AML-193 (cell line): ENCODE results near the gene SNAPC1.
"Not testable (repeated sequence)": the region's sequence is repeated elsewhere in the genome, so short reads cannot be mapped to it uniquely, and the experiment has no call there.

Experiments used
- DNase-seq, 2 experiments: peaks; one replicate each; lab custom pipeline; 2025; lab: John Stamatoyannopoulos, UW

SNAPC1 gene

GRCh38 chr14:61761959-61762786 lies at the start of gene SNAPC1:
Gene SNAPC1, plus strand, starts transcription at chr14:61762420. Its CDS starts 41 bp downstream, at chr14:61762461.
- DNase-seq = peak; percentile 96

GRCh38 chr14:61713724-61714437 lies 48.3 kb upstream of the SNAPC1 start:
- no peak for DNase-seq

- no peak for DNase-seq
Measured at GRCh38 chr14:61716956-61717355, 45.3 kb upstream of the SNAPC1 start.

GRCh38 chr14:61718039-61718438 lies 44.2 kb upstream of the SNAPC1 start:
- DNase-seq = no peak

GRCh38 chr14:61719344-61720293 lies 42.6 kb upstream of the SNAPC1 start:
- no peak for DNase-seq

- no peak for DNase-seq
Measured at GRCh38 chr14:61720294-61720661, 41.9 kb upstream of the SNAPC1 start.

GRCh38 chr14:61720741-61721140 lies 41.5 kb upstream of the SNAPC1 start:
- no peak for DNase-seq

GRCh38 chr14:61724133-61724532 lies 38.1 kb upstream of the SNAPC1 start:
- DNase-seq = no peak

GRCh38 chr14:61726778-61727658 lies 35.2 kb upstream of the SNAPC1 start:
- DNase-seq = no peak

GRCh38 chr14:61730756-61731373 lies 31.4 kb upstream of the SNAPC1 start:
- peak; percentile 17 to 21 for DNase-seq

- no peak for DNase-seq
Measured at GRCh38 chr14:61733972-61734371, 28.2 kb upstream of the SNAPC1 start.

GRCh38 chr14:61736751-61737150 lies 25.5 kb upstream of the SNAPC1 start:
- DNase-seq = no peak

GRCh38 chr14:61737915-61738314 lies 24.3 kb upstream of the SNAPC1 start:
- no peak for DNase-seq

GRCh38 chr14:61739133-61739532 lies 23.1 kb upstream of the SNAPC1 start:
- no peak for DNase-seq

- no peak for DNase-seq
Measured at GRCh38 chr14:61742371-61742770, 19.8 kb upstream of the SNAPC1 start.

GRCh38 chr14:61744238-61744637 lies 18.0 kb upstream of the SNAPC1 start:
- DNase-seq = no peak

- not testable (repeated sequence) for DNase-seq
Measured at GRCh38 chr14:61746346-61746745, 15.9 kb upstream of the SNAPC1 start.

GRCh38 chr14:61746881-61747280 lies 15.3 kb upstream of the SNAPC1 start:
- DNase-seq = no peak

- no peak for DNase-seq
Measured at GRCh38 chr14:61747342-61747741, 14.9 kb upstream of the SNAPC1 start.

GRCh38 chr14:61749264-61749663 lies 13.0 kb upstream of the SNAPC1 start:
- DNase-seq = peak in 1 of 2 experiments; percentile 6

- DNase-seq = no peak
Measured at GRCh38 chr14:61749867-61750266, 12.4 kb upstream of the SNAPC1 start.
